HCT116 (cell line): ENCODE data around the gene PHACTR4.

Source experiments
- EZH2phosphoT487 ChIP-seq: fragments of 200-600 bp; IDR thresholded peaks from 2 replicates; pipeline ENCODE4 v1.6.1; 2018; ENCODE audit warnings: antibody characterized with exemption, borderline replicate concordance
- POLR2AphosphoS5 ChIP-seq: IDR thresholded peaks from 2 replicates; pipeline ENCODE4 v1.6.1; 2011; ENCODE audit warnings: mild to moderate bottlenecking, low read depth, low read length, moderate library complexity
- SIN3A ChIP-seq: IDR thresholded peaks from 2 replicates; pipeline ENCODE4 v1.6.1; 2012; ENCODE audit warnings: low read depth
- TCF7L2 ChIP-seq: IDR thresholded peaks from 2 replicates; pipeline ENCODE4 v1.7.0; 2011; ENCODE audit warnings: borderline replicate concordance, inconsistent platforms; ENCODE audit not compliant: insufficient read depth, insufficient read length; ENCODE audit errors: extremely low read depth
- TF ChIP-seq, protein P1 (sequence below), 3 experiments: fragments of 200-600 bp in 1 of 3; sonication (generic) in 1 of 3; IDR thresholded peaks in 2 of 3; conservative IDR thresholded peaks in 1 of 3; 2 replicates each; pipeline ENCODE4 v1.5.1; 2012 to 2017; ENCODE audit warnings: low read depth in 2 of 3, low read length in 2 of 3, antibody characterized with exemption in 1 of 3, borderline replicate concordance in 1 of 3, control low read depth in 1 of 3, mild to moderate bottlenecking in 1 of 3, mixed read lengths in 1 of 3, mixed run types in 1 of 3, moderate library complexity in 1 of 3; ENCODE audit not compliant: insufficient read depth in 1 of 3

DNA sequence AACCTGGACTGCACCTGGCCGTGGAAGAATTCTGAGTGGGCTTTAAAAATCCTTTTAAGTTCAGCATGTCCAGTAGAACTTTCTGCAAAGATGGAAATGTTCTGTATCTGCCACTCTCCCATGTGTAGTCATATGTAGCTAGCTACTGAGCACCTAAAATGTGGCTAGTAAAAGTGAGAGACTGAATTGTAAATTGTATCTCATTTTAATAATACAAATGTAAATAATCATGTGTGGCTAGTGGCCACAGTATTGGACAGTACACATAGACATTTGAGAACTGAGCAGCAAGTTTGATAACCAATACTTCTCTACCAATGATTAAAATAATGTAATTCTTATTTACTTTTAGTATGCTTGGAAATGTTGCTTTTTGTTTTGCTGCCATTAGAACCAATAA is 57.3 kb downstream of the PHACTR4 start:
- TF ChIP-seq TCF7L2 = no peak
- no peak for TF ChIP-seq POLR2AphosphoS5
- TF ChIP-seq SIN3A = no peak
- TF ChIP-seq, protein P1, sequence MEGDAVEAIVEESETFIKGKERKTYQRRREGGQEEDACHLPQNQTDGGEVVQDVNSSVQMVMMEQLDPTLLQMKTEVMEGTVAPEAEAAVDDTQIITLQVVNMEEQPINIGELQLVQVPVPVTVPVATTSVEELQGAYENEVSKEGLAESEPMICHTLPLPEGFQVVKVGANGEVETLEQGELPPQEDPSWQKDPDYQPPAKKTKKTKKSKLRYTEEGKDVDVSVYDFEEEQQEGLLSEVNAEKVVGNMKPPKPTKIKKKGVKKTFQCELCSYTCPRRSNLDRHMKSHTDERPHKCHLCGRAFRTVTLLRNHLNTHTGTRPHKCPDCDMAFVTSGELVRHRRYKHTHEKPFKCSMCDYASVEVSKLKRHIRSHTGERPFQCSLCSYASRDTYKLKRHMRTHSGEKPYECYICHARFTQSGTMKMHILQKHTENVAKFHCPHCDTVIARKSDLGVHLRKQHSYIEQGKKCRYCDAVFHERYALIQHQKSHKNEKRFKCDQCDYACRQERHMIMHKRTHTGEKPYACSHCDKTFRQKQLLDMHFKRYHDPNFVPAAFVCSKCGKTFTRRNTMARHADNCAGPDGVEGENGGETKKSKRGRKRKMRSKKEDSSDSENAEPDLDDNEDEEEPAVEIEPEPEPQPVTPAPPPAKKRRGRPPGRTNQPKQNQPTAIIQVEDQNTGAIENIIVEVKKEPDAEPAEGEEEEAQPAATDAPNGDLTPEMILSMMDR (IDR thresholded peaks at IDR 0.05 in 2 of 3, conservative IDR thresholded peaks at IDR 0.05 in 1 of 3; ENCODE audit: borderline replicate concordance in 1 of 3, insufficient read depth in 1 of 3, low read depth in 2 of 3, low read length in 2 of 3) = no peak
- TF ChIP-seq EZH2phosphoT487 = no peak
